H1 (cell line): ENCODE measurements around the gene KDM2A. TPM values are rescaled to one million over a fixed set of nuclear protein-coding genes. Genes with fewer than 3 reads are reported as not detected.

Experiments
- CTCF ChIA-PET: fragments of 300-600 bp; sonication (Branson Sonifier 250); formaldehyde crosslinking; loops from one replicate; lab custom pipeline; 2021; ENCODE audit not compliant: partially characterized antibody; lab: Charles Lee
- POLR2A ChIA-PET: fragments of 300-600 bp; sonication (Branson Sonifier 250); formaldehyde crosslinking; loops from one replicate; lab custom pipeline; 2021; ENCODE audit warnings: inconsistent platforms; ENCODE audit not compliant: partially characterized antibody; lab: Charles Lee
- DNase-seq, 2 experiments: peaks; one replicate each; pipeline versions ENCODE4 v3.0.0 to v3.0.0-alpha.2; 2010 to 2022; ENCODE audit warnings: low spot score in 2 of 2, low read depth in 1 of 2, mixed read lengths in 1 of 2
- FAIRE-seq: peaks from 2 replicates; lab custom pipeline; 2011; peaks lifted over from hg19 to GRCh38; lab: Jason Lieb, UNC
- H2AFZ ChIP-seq: 2 replicates; pipeline ENCODE4 v1.8.1; 2012; ENCODE audit warnings: low read length, inconsistent platforms
- H2AK5ac ChIP-seq: 2 replicates; pipeline ENCODE4 v1.6.1; 2013; ENCODE audit warnings: low read depth, low read length
- H2BK120ac ChIP-seq: replicated peaks from 2 replicates; pipeline ENCODE3; 2013; ENCODE audit warnings: low read depth, low read length, inconsistent platforms
- H2BK12ac ChIP-seq: 2 replicates; pipeline ENCODE4 v1.6.1; 2013; ENCODE audit warnings: low read depth, low read length
- H2BK15ac ChIP-seq: 2 replicates; pipeline ENCODE4 v1.6.1; 2013; ENCODE audit warnings: low read length
- H2BK20ac ChIP-seq: 2 replicates; pipeline ENCODE4 v1.6.1; 2013; ENCODE audit warnings: low read length
- H2BK5ac ChIP-seq: 2 replicates; pipeline ENCODE4 v1.6.1; 2013; ENCODE audit warnings: low read depth, low read length
- H3K14ac ChIP-seq: 2 replicates; pipeline ENCODE4 v1.6.1; 2013; ENCODE audit warnings: inconsistent platforms; ENCODE audit not compliant: insufficient read length
- H3K18ac ChIP-seq: 2 replicates; pipeline ENCODE4 v1.6.1; 2013; ENCODE audit warnings: low read length; ENCODE audit errors: extremely low read depth
- H3K23ac ChIP-seq: 2 replicates; pipeline ENCODE4 v1.6.1; 2013; ENCODE audit warnings: inconsistent platforms; ENCODE audit not compliant: insufficient read length
- H3K23me2 ChIP-seq: 2 replicates; pipeline ENCODE4 v1.6.1; 2013; ENCODE audit warnings: low read depth, low read length
- H3K27ac ChIP-seq: 2 replicates; pipeline ENCODE4 v1.6.1; 2011; ENCODE audit warnings: low read depth, low read length, inconsistent platforms
- H3K27me3 ChIP-seq, 4 experiments: replicated peaks in 1 of 4; 1 replicate in 1 of 4; 2 replicates in 3 of 4; pipeline versions ENCODE4 v1.6.1 to v1.8.1; 2011 to 2013; ENCODE audit warnings: low read length in 3 of 4, mild to moderate bottlenecking in 3 of 4, inconsistent platforms in 2 of 4, mixed read lengths in 2 of 4, moderate library complexity in 1 of 4; ENCODE audit not compliant: control insufficient read depth in 3 of 4, insufficient read depth in 3 of 4; ENCODE audit errors: extremely low read depth in 1 of 4
- H3K36me3 ChIP-seq, 4 experiments: 2 replicates each; pipeline versions ENCODE4 v1.6.1 to v1.8.1; 2011 to 2013; ENCODE audit warnings: mild to moderate bottlenecking in 4 of 4, low read length in 3 of 4, moderate library complexity in 2 of 4, control low read depth in 1 of 4, inconsistent platforms in 1 of 4; ENCODE audit not compliant: insufficient read depth in 4 of 4, control insufficient read depth in 2 of 4
- H3K4ac ChIP-seq: replicated peaks from 2 replicates; pipeline ENCODE3; 2013; ENCODE audit warnings: low read length, low read depth, mixed read lengths, inconsistent platforms; ENCODE audit not compliant: insufficient read length
- H3K4me1 ChIP-seq, 4 experiments: replicated peaks in 1 of 4; 1 replicate in 1 of 4; 2 replicates in 3 of 4; pipeline versions ENCODE4 v1.6.1 to v1.8.1; 2011 to 2013; ENCODE audit warnings: low read length in 3 of 4, inconsistent platforms in 2 of 4, mixed read lengths in 1 of 4; ENCODE audit not compliant: insufficient read depth in 4 of 4, control insufficient read depth in 3 of 4
- H3K4me2 ChIP-seq, 2 experiments: 2 replicates each; pipeline versions ENCODE4 v1.6.1 to v1.8.1; 2011 to 2013; ENCODE audit warnings: low read depth in 2 of 2, low read length in 2 of 2, control low read depth in 1 of 2, inconsistent platforms in 1 of 2, mild to moderate bottlenecking in 1 of 2; ENCODE audit not compliant: insufficient read depth in 1 of 2
- H3K4me3 ChIP-seq, 4 experiments: fragments of 200-600, 300-600 bp in 1 of 4; sonication (generic), shearing (Covaris generic), sonication (Bioruptor Twin) in 1 of 4; 2 replicates each; pipeline versions ENCODE4 v1.5.1 to v1.8.1; 2011 to 2016; ENCODE audit warnings: low read length in 4 of 4, low read depth in 3 of 4, control low read depth in 2 of 4, inconsistent platforms in 2 of 4, mild to moderate bottlenecking in 2 of 4, mixed read lengths in 1 of 4, moderate library complexity in 1 of 4; ENCODE audit not compliant: insufficient read depth in 2 of 4; ENCODE audit errors: extremely low read depth in 1 of 4
- H3K56ac ChIP-seq: replicated peaks from 2 replicates; pipeline ENCODE3; 2013; ENCODE audit warnings: low read depth, mild to moderate bottlenecking, mixed read lengths, low read length, inconsistent platforms; ENCODE audit not compliant: insufficient read length
- H3K79me1 ChIP-seq: 2 replicates; pipeline ENCODE4 v1.6.1; 2013; ENCODE audit warnings: low read depth, low read length, control low read depth
- H3K79me2 ChIP-seq, 2 experiments: 2 replicates each; pipeline versions ENCODE4 v1.6.1 to v1.8.1; 2012 to 2013; ENCODE audit warnings: low read length in 2 of 2, mild to moderate bottlenecking in 2 of 2, inconsistent platforms in 1 of 2; ENCODE audit not compliant: insufficient read depth in 2 of 2, control insufficient read depth in 1 of 2
- H3K9ac ChIP-seq, 4 experiments: replicated peaks in 1 of 4; 1 replicate in 1 of 4; 2 replicates in 3 of 4; pipeline versions ENCODE4 v1.6.1 to v1.8.1; 2011 to 2013; ENCODE audit warnings: low read depth in 3 of 4, low read length in 3 of 4, control low read depth in 2 of 4, mild to moderate bottlenecking in 2 of 4, moderate library complexity in 2 of 4, inconsistent platforms in 1 of 4; ENCODE audit errors: extremely low read depth in 1 of 4
- H3K9me3 ChIP-seq, 2 experiments: 2 replicates each; pipeline versions ENCODE4 v1.6.1 to v1.8.1; 2012 to 2013; ENCODE audit warnings: mild to moderate bottlenecking in 2 of 2, moderate library complexity in 2 of 2, control low read depth in 1 of 2, inconsistent platforms in 1 of 2, low read depth in 1 of 2, low read length in 1 of 2, mixed read lengths in 1 of 2; ENCODE audit not compliant: insufficient read depth in 2 of 2
- H4K20me1 ChIP-seq, 2 experiments: replicated peaks in 1 of 2; 2 replicates each; pipeline versions ENCODE3 to v1.8.1; 2011 to 2013; ENCODE audit warnings: inconsistent platforms in 2 of 2, low read length in 2 of 2, mild to moderate bottlenecking in 1 of 2; ENCODE audit not compliant: insufficient read depth in 2 of 2, control insufficient read depth in 1 of 2
- H4K5ac ChIP-seq: 2 replicates; pipeline ENCODE4 v1.6.1; 2013; ENCODE audit warnings: low read length, low read depth, mixed read lengths, inconsistent platforms; ENCODE audit not compliant: insufficient read length
- H4K8ac ChIP-seq: 2 replicates; pipeline ENCODE4 v1.8.0; 2013; ENCODE audit warnings: mild to moderate bottlenecking, moderate library complexity, low read length, inconsistent platforms; ENCODE audit not compliant: insufficient read depth; ENCODE audit errors: extremely low read depth
- H4K91ac ChIP-seq: replicated peaks from 2 replicates; pipeline ENCODE3; 2013; ENCODE audit warnings: low read length, mixed read lengths, inconsistent platforms; ENCODE audit not compliant: insufficient read length
- CBX5 ChIP-seq: fragments of 300-800, 300-1000 bp; sonication (generic); IDR thresholded peaks from 2 replicates; pipeline ENCODE4 v1.7.1; 2016; ENCODE audit warnings: antibody characterized with exemption, low read length, low read depth
- CHD2 ChIP-seq: IDR thresholded peaks from 2 replicates; pipeline ENCODE4 v1.6.1; 2012; ENCODE audit warnings: low read length, improper control_type of control experiment
- RAD21 ChIP-seq, 2 experiments: IDR thresholded peaks in 1 of 2; conservative IDR thresholded peaks in 1 of 2; 2 replicates each; pipeline ENCODE4 v1.6.1; 2011; ENCODE audit warnings: low read depth in 2 of 2, low read length in 2 of 2, improper control_type of control experiment in 1 of 2, inconsistent platforms in 1 of 2, mild to moderate bottlenecking in 1 of 2, moderate library complexity in 1 of 2
- WGBS, 2 experiments: shearing (Covaris generic) in 1 of 2; methylation state at CpG; one replicate each; pipeline versions ENCODE4 v1.1.6 to v1.1.7; 2013 to 2015; ENCODE audit warnings: low lambda C conversion rate in 2 of 2, mixed read lengths in 2 of 2, inconsistent platforms in 1 of 2, low coverage in 1 of 2, missing lambda C conversion rate in 1 of 2; ENCODE audit not compliant: insufficient replicate concordance in 2 of 2, insufficient coverage in 1 of 2, insufficient read length in 1 of 2; ENCODE audit errors: extremely low coverage in 1 of 2, missing lambda C conversion rate in 1 of 2; 5-methylcytosine and 5-hydroxymethylcytosine counted together
- polyA plus RNA-seq, 7 experiments: library from polyadenylated mRNA; depleted of rRNA in 3 of 7; stranded (reverse) in 5 of 7; unstranded in 2 of 7; fragments of >200 nt in 5 of 7; fragments of 200-250 nt in 2 of 7; gene quantifications; 1 replicate in 5 of 7; 2 replicates in 1 of 7; 4 replicates in 1 of 7; pipeline versions ENCODE4 v1.2.1 to v1.2.3, GENCODE V29; 2011 to 2013; ENCODE audit warnings: missing spikeins in 2 of 7, mixed read lengths in 2 of 7
- total RNA-seq: library from RNA; stranded (reverse); fragmentation: NEBNext Ultra II Directional; extraction: Animal tissue kit (Norgen Biotek cat#: 25700); gene quantifications from 2 replicates; pipeline ENCODE4 v1.2.1, GENCODE V29; 2021

Gene KDM2A
- total and polyA plus RNA-seq, 2 of the 8 experiments (the other 6 are each of a cell fraction or from before 2014, with no cell fraction given), result 55.4 to 66.2 TPM

DNA sequence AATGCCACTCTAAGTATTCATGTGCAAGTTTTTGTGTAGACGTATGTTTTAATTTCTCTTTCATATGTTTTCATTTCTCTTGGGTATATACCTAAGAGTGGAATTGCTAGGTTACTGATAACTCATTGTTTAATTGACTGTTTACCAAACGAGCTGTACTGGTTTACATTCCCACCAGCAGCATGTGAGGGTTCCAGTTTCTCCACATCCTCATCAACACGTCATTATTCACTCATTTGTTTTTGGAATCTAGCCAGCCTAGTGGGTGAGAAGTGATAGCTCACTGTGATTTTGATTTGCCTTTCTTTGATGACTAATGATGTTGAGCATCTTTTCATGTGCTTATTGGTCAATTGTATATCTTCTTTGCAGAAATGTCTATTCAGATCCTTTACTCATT, 174.0 kb downstream of the KDM2A start:
- Histone ChIP-seq H4K20me1 (peaks cover 0 to 4% of the 10 kb centered on the region in 2 experiments), H3K27me3 (no peaks in the 10 kb centered on the region), H2BK12ac (no peak overlapping the region), H3K23me2 (peaks cover 7% of the 10 kb centered on the region; the same call in 1 of the 2 replicates), H3K36me3 (peaks cover 0 to 13% (median 5%) of the 10 kb centered on the region in 4 experiments; a peak in 3 of 8 replicates), H3K4me1 (peaks cover 0 to 10% (median 7%) of the 10 kb centered on the region in 4 experiments; a peak in 6 of 7 replicates), H2AFZ (no peak overlapping the region), H3K27ac (no peak overlapping the region), H2AK5ac (no peak overlapping the region), H3K79me1 (no peaks in the 10 kb centered on the region; the same call in 1 of the 2 replicates), H4K8ac (no peak overlapping the region), H3K4ac (no peak overlapping the region), H4K91ac (no peak overlapping the region), H3K4me3 (no peak overlapping the region), H2BK5ac (no peak overlapping the region), H3K18ac (no peak overlapping the region), H3K4me2 (no peak overlapping the region), H2BK15ac (no peak overlapping the region), H3K9me3 (no peaks in the 10 kb centered on the region; a peak in 1 of 4 replicates), H3K79me2 (no peaks in the 10 kb centered on the region; a peak in 1 of 4 replicates), H4K5ac (no peak overlapping the region), H2BK20ac (no peak overlapping the region), H3K9ac (no peak overlapping the region), H3K14ac (no peak overlapping the region), H3K23ac (no peak overlapping the region), H3K56ac (no peak overlapping the region), H2BK120ac (no peak overlapping the region)
- 90% methylated on average over 3 of the region's 3 CpGs; no CpG with 5 or more reads in 1 of the 2 experiments for WGBS, 2 experiments
- DNase-seq (no peak), FAIRE-seq (no peak)
- POLR2A ChIA-PET, result interaction anchor here (0.9 kb wide), 1 partner anchor 53 kb away, joined by 3 read pairs; no protein-coding TSS in a partner anchor
- CTCF ChIA-PET, result interaction anchor here (0.9 to 2.0 kb wide), 6 partner anchors 16 to 89 kb away, joined by 3 to 6 read pairs (median 3); no protein-coding TSS in a partner anchor
- TF ChIP-seq CBX5 (no peak), CHD2 (no peak), RAD21 (IDR thresholded peaks at IDR 0.05 in 1 of 2, conservative IDR thresholded peaks at IDR 0.05 in 1 of 2; ENCODE audit: low read depth in 2 of 2, low read length in 2 of 2) (no peak)
